ENCODE measurements around the gene SLC6A3.

The SLC6A3 gene

GRCh38 chr5:1431021-1431811 is 14.0 kb downstream of the SLC6A3 start:
- Histone ChIP-seq H3K4me1 (ENCODE audit: control insufficient read depth in 1 of 2, insufficient read depth in 1 of 2, low read depth in 1 of 2, low read length in 1 of 2) (no peaks in the 10 kb centered on the region), H3K27ac (no peak overlapping the region), H3K27me3 (no peaks in the 10 kb centered on the region), H3K4me3 (ENCODE audit: low read depth in 1 of 2, low read length in 1 of 2) (no peak overlapping the region), H3K9me3 (peaks cover 11% of the 10 kb centered on the region), H3K36me3 (no peaks in the 10 kb centered on the region)
- no peak for TF ChIP-seq CTCF (IDR thresholded peaks at IDR 0.05)

GRCh38 chr5:1430121-1430795 is 15.0 kb downstream of the SLC6A3 start:
- no peak overlapping the region for H3K27ac ChIP-seq
- H3K27me3 ChIP-seq: no peaks in the 10 kb centered on the region
- H3K36me3 ChIP-seq: no peaks in the 10 kb centered on the region
- H3K4me1 ChIP-seq (ENCODE audit: control insufficient read depth in 1 of 2, insufficient read depth in 1 of 2, low read depth in 1 of 2, low read length in 1 of 2): no peaks in the 10 kb centered on the region
- no peak overlapping the region for H3K4me3 ChIP-seq (ENCODE audit: low read depth in 1 of 2, low read length in 1 of 2)
- TF ChIP-seq CTCF (IDR thresholded peaks at IDR 0.05): no peak
- peaks cover 11% of the 10 kb centered on the region for H3K9me3 ChIP-seq

- Histone ChIP-seq H3K36me3 (no peaks in the 10 kb centered on the region), H3K9me3 (peaks cover 11% of the 10 kb centered on the region), H3K4me1 (ENCODE audit: control insufficient read depth in 1 of 2, insufficient read depth in 1 of 2, low read depth in 1 of 2, low read length in 1 of 2) (no peaks in the 10 kb centered on the region), H3K27me3 (no peaks in the 10 kb centered on the region), H3K27ac (no peak overlapping the region), H3K4me3 (ENCODE audit: low read depth in 1 of 2, low read length in 1 of 2) (no peak overlapping the region)
- no peak for TF ChIP-seq CTCF (IDR thresholded peaks at IDR 0.05)
These were observed 15.7 kb downstream of the SLC6A3 start for GRCh38 chr5:1429496-1429895.

GRCh38 chr5:1429066-1429465 is 16.2 kb downstream of the SLC6A3 start:
- H3K27ac ChIP-seq: no peak overlapping the region
- no peak for TF ChIP-seq CTCF (IDR thresholded peaks at IDR 0.05)
- H3K36me3 ChIP-seq: no peaks in the 10 kb centered on the region
- peaks cover 11% of the 10 kb centered on the region for H3K9me3 ChIP-seq
- no peaks in the 10 kb centered on the region for H3K27me3 ChIP-seq
- no peaks in the 10 kb centered on the region for H3K4me1 ChIP-seq (ENCODE audit: control insufficient read depth in 1 of 2, insufficient read depth in 1 of 2, low read depth in 1 of 2, low read length in 1 of 2)
- no peak overlapping the region for H3K4me3 ChIP-seq (ENCODE audit: low read depth in 1 of 2, low read length in 1 of 2)

- peaks cover 11% of the 10 kb centered on the region for H3K9me3 ChIP-seq
- no peaks in the 10 kb centered on the region for H3K4me1 ChIP-seq (ENCODE audit: control insufficient read depth in 1 of 2, insufficient read depth in 1 of 2, low read depth in 1 of 2, low read length in 1 of 2)
- no peak overlapping the region for H3K4me3 ChIP-seq (ENCODE audit: low read depth in 1 of 2, low read length in 1 of 2)
- TF ChIP-seq CTCF (IDR thresholded peaks at IDR 0.05): no peak
- no peak overlapping the region for H3K27ac ChIP-seq
- H3K27me3 ChIP-seq: no peaks in the 10 kb centered on the region
- H3K36me3 ChIP-seq: no peaks in the 10 kb centered on the region
These were observed 17.1 kb downstream of the SLC6A3 start for GRCh38 chr5:1428107-1428506.
